Endothelial cell of umbilical vein (primary cell): Measurements from ENCODE around the gene BCAR3. TPM values are rescaled to one million over a fixed set of nuclear protein-coding genes. Genes with fewer than 3 reads are reported as not detected.

Experiments
- BruUV-seq: library from RNA; stranded (reverse); fragments of 400-500 nt; replicated peaks from 2 replicates; lab custom pipeline; 2021; lab: Mats Ljungman, UMichigan
- CTCF ChIA-PET: fragments of 300-600, 350-600 bp; sonication (Branson Sonifier 250); formaldehyde crosslinking; loops from one replicate; lab custom pipeline; 2021; ENCODE audit warnings: antibody characterized with exemption, inconsistent platforms; lab: Charles Lee
- POLR2A ChIA-PET: fragments of 300-600, 350-600 bp; sonication (Branson Sonifier 250); formaldehyde crosslinking; loops from one replicate; lab custom pipeline; 2021; ENCODE audit warnings: antibody characterized with exemption, inconsistent platforms; lab: Charles Lee
- DNase-seq: peaks from one replicate; pipeline ENCODE4 v3.0.0-alpha.2; 2011; ENCODE audit warnings: low read depth, low spot score
- FAIRE-seq: peaks from 2 replicates; lab custom pipeline; 2011; peaks lifted over from hg19 to GRCh38; lab: Jason Lieb, UNC
- H2AFZ ChIP-seq: 2 replicates; pipeline ENCODE4 v1.6.0; 2012; ENCODE audit warnings: low read depth, low read length, control low read depth, inconsistent platforms
- H3K27ac ChIP-seq: 2 replicates; pipeline ENCODE4 v1.5.1; 2011; ENCODE audit warnings: low read depth, mild to moderate bottlenecking, control low read depth, low read length, moderate library complexity; ENCODE audit not compliant: insufficient read depth
- H3K27me3 ChIP-seq, 2 experiments: 2 replicates each; pipeline versions ENCODE4 v1.6.0 to v1.6.1; 2011; ENCODE audit warnings: low read length in 2 of 2, mixed read lengths in 1 of 2; ENCODE audit not compliant: control insufficient read depth in 2 of 2, insufficient read depth in 2 of 2
- H3K36me3 ChIP-seq, 2 experiments: 2 replicates in 1 of 2; 3 replicates in 1 of 2; pipeline ENCODE4 v1.5.1; 2011; ENCODE audit warnings: low read length in 2 of 2, mild to moderate bottlenecking in 1 of 2, moderate library complexity in 1 of 2; ENCODE audit not compliant: control insufficient read depth in 2 of 2, insufficient read depth in 2 of 2; ENCODE audit errors: extremely low read depth in 1 of 2
- H3K4me1 ChIP-seq: 3 replicates; pipeline ENCODE4 v1.5.1; 2011; ENCODE audit warnings: mild to moderate bottlenecking, low read length; ENCODE audit not compliant: control insufficient read depth, insufficient read depth; ENCODE audit errors: extremely low read depth
- H3K4me2 ChIP-seq: 2 replicates; pipeline ENCODE4 v1.6.1; 2011; ENCODE audit warnings: low read length, control low read depth, mixed read lengths; ENCODE audit not compliant: insufficient read depth
- H3K4me3 ChIP-seq, 3 experiments: fragments of 200-600 bp in 1 of 3; sonication (generic), shearing (Covaris generic) in 1 of 3; replicated peaks in 1 of 3; 2 replicates each; pipeline ENCODE4 v1.5.1; 2011 to 2016; ENCODE audit warnings: control low read depth in 3 of 3, low read length in 3 of 3, mild to moderate bottlenecking in 2 of 3, inconsistent platforms in 1 of 3, low read depth in 1 of 3, moderate library complexity in 1 of 3; ENCODE audit not compliant: insufficient read depth in 1 of 3
- H3K79me2 ChIP-seq: 2 replicates; pipeline ENCODE4 v1.6.0; 2012; ENCODE audit warnings: low read length, inconsistent platforms; ENCODE audit not compliant: control insufficient read depth, insufficient read depth
- H3K9ac ChIP-seq: replicated peaks from 2 replicates; pipeline ENCODE3; 2011; ENCODE audit warnings: low read length, control low read depth; ENCODE audit not compliant: insufficient read depth; ENCODE audit errors: extremely low read depth
- H3K9me1 ChIP-seq: replicated peaks from 3 replicates; pipeline ENCODE4 v1.6.0; 2011; ENCODE audit warnings: mild to moderate bottlenecking, low read length; ENCODE audit not compliant: control insufficient read depth, insufficient read depth; ENCODE audit errors: extremely low read depth
- H3K9me3 ChIP-seq: replicated peaks from 2 replicates; pipeline ENCODE4 v1.5.1; 2012; ENCODE audit warnings: low read length, inconsistent platforms; ENCODE audit not compliant: control insufficient read depth, insufficient read depth
- H4K20me1 ChIP-seq: replicated peaks from 2 replicates; pipeline ENCODE3; 2011; ENCODE audit warnings: mild to moderate bottlenecking, low read length; ENCODE audit not compliant: control insufficient read depth, insufficient read depth; ENCODE audit errors: extremely low read depth
- CTCF ChIP-seq, 2 donors: IDR thresholded peaks; 1 replicate in 1 of 2; 2 replicates in 1 of 2; pipeline ENCODE4 v1.5.1; 2011; ENCODE audit warnings: low read length in 2 of 2, mild to moderate bottlenecking in 2 of 2, moderate library complexity in 2 of 2, control low read depth in 1 of 2, inconsistent platforms in 1 of 2, low read depth in 1 of 2; ENCODE audit not compliant: insufficient read depth in 1 of 2; ENCODE audit errors: extremely low read depth in 1 of 2
- EZH2 ChIP-seq: IDR thresholded peaks from 2 replicates; pipeline ENCODE4 v1.6.1; 2012; ENCODE audit warnings: borderline replicate concordance, low read depth, mild to moderate bottlenecking, moderate library complexity, low read length, inconsistent platforms; ENCODE audit not compliant: severe bottlenecking
- FOS ChIP-seq: IDR thresholded peaks from 2 replicates; pipeline ENCODE4 v1.6.1; 2011; ENCODE audit warnings: mild to moderate bottlenecking, low read length, moderate library complexity, borderline replicate concordance; ENCODE audit not compliant: insufficient read depth
- GATA2 ChIP-seq: IDR thresholded peaks from 2 replicates; pipeline ENCODE4 v1.7.0; 2011; ENCODE audit warnings: low read depth, mild to moderate bottlenecking, moderate library complexity, mixed read lengths, low read length; ENCODE audit not compliant: insufficient read length, insufficient read depth
- JUN ChIP-seq: IDR thresholded peaks from 2 replicates; pipeline ENCODE4 v1.6.1; 2011; ENCODE audit warnings: borderline replicate concordance, low read depth; ENCODE audit not compliant: insufficient read length, insufficient read depth
- MAX ChIP-seq: IDR thresholded peaks from 2 replicates; pipeline ENCODE4 v1.6.1; 2011; ENCODE audit not compliant: insufficient read depth, insufficient read length
- MYC ChIP-seq: IDR thresholded peaks from one replicate; pipeline ENCODE4 v1.6.1; 2011; ENCODE audit warnings: mild to moderate bottlenecking, low read depth, low read length
- POLR2A ChIP-seq: IDR thresholded peaks from 2 replicates; pipeline ENCODE4 v1.6.1; 2012; ENCODE audit warnings: low read depth, mild to moderate bottlenecking, control low read depth, low read length
- POLR2AphosphoS5 ChIP-seq: IDR thresholded peaks from 2 replicates; pipeline ENCODE4 v1.6.1; 2012; ENCODE audit warnings: low read depth, mild to moderate bottlenecking, control low read depth, low read length, moderate library complexity; ENCODE audit not compliant: insufficient read depth
- dilution Hi-C: fragments of 300-500 bp; cut with MboI; formaldehyde crosslinking; loops from one replicate; pipeline ENCODE4 v1.15.0; 2019; ENCODE audit warnings: low sequenced_read_pairs; ENCODE audit not compliant: extremely low pct_ligation_motif_present
- intact Hi-C: fragments of 100-400 bp; cut with micrococcal nuclease; formaldehyde crosslinking; loops from one replicate; pipeline ENCODE4 v1.10.0; 2022
- polyA plus RNA-seq, 4 experiments: library from polyadenylated mRNA; depleted of rRNA in 3 of 4; stranded (reverse) in 3 of 4; unstranded in 1 of 4; fragments of >200 nt; gene quantifications; 2 replicates each; pipeline versions ENCODE4 v1.2.1 to v1.2.3, GENCODE V29; 2011 to 2012; ENCODE audit warnings: missing spikeins in 1 of 4
- total RNA-seq: library from RNA; stranded (reverse); gene quantifications from 2 replicates; pipeline ENCODE4 v1.2.3, GENCODE V29; 2021

Gene BCAR3
- total and polyA plus RNA-seq, 2 donors (not counting 3 experiments of a cell fraction or from before 2014, with no cell fraction given): 17.5 to 32.9 TPM

- Histone ChIP-seq H4K20me1 (no peaks in the 10 kb centered on the region), H3K9ac (no peak overlapping the region), H3K4me3 (no peak overlapping the region), H3K27me3 (no peaks in the 10 kb centered on the region), H3K27ac (no peak overlapping the region), H2AFZ (no peak overlapping the region), H3K36me3 (peaks cover 4 to 19% of the 10 kb centered on the region in 2 experiments), H3K4me2 (no peak overlapping the region), H3K4me1 (no peaks in the 10 kb centered on the region), H3K79me2 (peaks cover 95% of the 10 kb centered on the region), H3K9me1 (no peaks in the 10 kb centered on the region), H3K9me3 (no peaks in the 10 kb centered on the region)
- dilution Hi-C loops (loop anchor here (25.0 kb wide), 1 partner anchor 160 kb away; no protein-coding TSS in a partner anchor), intact Hi-C loops (no loop called here)
- FAIRE-seq (no peak), DNase-seq (no peak)
- CTCF ChIA-PET: interaction anchor here (1.3 to 1.5 kb wide), 3 partner anchors 11 to 162 kb away, joined by 3 to 5 read pairs (median 5); no protein-coding TSS in a partner anchor
- POLR2A ChIA-PET: no interaction called here
- TF ChIP-seq JUN (no peak), FOS (no peak), GATA2 (no peak), MYC (no peak), MAX (no peak), POLR2A (no peak)
- BruUV-seq: no TSS peak
These were observed 29.2 kb downstream of the BCAR3 start for GRCh38 chr1:93652323-93652949.

- ChIA-PET POLR2A (no interaction called here), CTCF (interaction anchor here (0.8 kb wide), 1 partner anchor 162 kb away, joined by 5 read pairs; no protein-coding TSS in a partner anchor)
- H4K20me1 ChIP-seq: no peaks in the 10 kb centered on the region
- H3K36me3 ChIP-seq: peaks cover 2 to 19% of the 10 kb centered on the region in 2 experiments
- H3K4me1 ChIP-seq: no peaks in the 10 kb centered on the region
- no TSS peak for BruUV-seq
- no peak overlapping the region for H3K27ac ChIP-seq
- H3K4me3 ChIP-seq: no peak overlapping the region
- DNase-seq: no peak
- H3K79me2 ChIP-seq: peaks cover 94% of the 10 kb centered on the region
- H3K9ac ChIP-seq: no peak overlapping the region
- H3K9me3 ChIP-seq: no peaks in the 10 kb centered on the region
- H3K9me1 ChIP-seq: no peaks in the 10 kb centered on the region
- no peak for FAIRE-seq
- H3K4me2 ChIP-seq: no peak overlapping the region
- intact Hi-C loops: no loop called here
- dilution Hi-C loops: loop anchor here (25.0 kb wide), 1 partner anchor 161 kb away; no protein-coding TSS in a partner anchor
- TF ChIP-seq MYC (no peak), FOS (no peak), CTCF (IDR thresholded peaks at IDR 0.05; ENCODE audit: extremely low read depth in 1 of 2, insufficient read depth in 1 of 2, low read depth in 1 of 2, low read length in 2 of 2) (no peak), JUN (no peak), EZH2 (no peak), MAX (no peak), GATA2 (no peak), POLR2A (no peak), POLR2AphosphoS5 (no peak)
- no peaks in the 10 kb centered on the region for H3K27me3 ChIP-seq
- H2AFZ ChIP-seq: no peak overlapping the region
These were observed 29.9 kb downstream of the BCAR3 start for GRCh38 chr1:93651695-93652094.
